Stimulated activated memory B cell treated with anti-CD40 and anti-IgM and Interleukin-4, amounts not matched to agents 10 μg/mL and 1 μg/mL and 100 μg/mL, for 72 hours (primary cell): ENCODE measurements around the gene MMP10.
"Not testable (repeated sequence)": the region's sequence is repeated elsewhere in the genome, so short reads cannot be mapped to it uniquely, and the experiment has no call there.

ENCODE experiments used
- ATAC-seq: fragments of 150-1000 bp; cut with Tn5 transposase; 2 replicates; pipeline ENCODE4 v1.10.0; 2021
- H3K27ac Mint-ChIP-seq: one replicate; pipeline ENCODE4 v1.8.0; 2022; ENCODE audit warnings: mild to moderate bottlenecking, mixed read lengths
- H3K27me3 Mint-ChIP-seq: one replicate; pipeline ENCODE4 v1.8.0; 2022; ENCODE audit warnings: mixed read lengths
- H3K36me3 Mint-ChIP-seq: one replicate; pipeline ENCODE4 v1.8.0; 2022; ENCODE audit warnings: mixed read lengths
- H3K4me1 Mint-ChIP-seq: one replicate; pipeline ENCODE4 v1.8.0; 2022; ENCODE audit warnings: mixed read lengths
- H3K4me3 Mint-ChIP-seq: one replicate; pipeline ENCODE4 v1.8.0; 2022; ENCODE audit warnings: mild to moderate bottlenecking, moderate library complexity, mixed read lengths
- H3K9me3 Mint-ChIP-seq: one replicate; pipeline ENCODE4 v1.8.0; 2022; ENCODE audit warnings: mixed read lengths

MMP10 gene

GRCh38 chr11:102761646-102762238 is 18.7 kb downstream of the MMP10 start:
- no peak for ATAC-seq
- H3K4me1 Mint-ChIP-seq, result peaks cover 6% of the 10 kb centered on the region
- no peak overlapping the region for H3K27ac Mint-ChIP-seq
- no peaks in the 10 kb centered on the region for H3K36me3 Mint-ChIP-seq
- no peaks in the 10 kb centered on the region for H3K27me3 Mint-ChIP-seq
- H3K4me3 Mint-ChIP-seq, result no peak overlapping the region
- H3K9me3 Mint-ChIP-seq, result no peaks in the 10 kb centered on the region

- Mint-ChIP-seq H3K27me3 (peaks cover 10% of the 10 kb centered on the region), H3K36me3 (no peaks in the 10 kb centered on the region), H3K9me3 (no peaks in the 10 kb centered on the region), H3K27ac (no peak overlapping the region), H3K4me3 (no peak overlapping the region), H3K4me1 (peaks cover 6% of the 10 kb centered on the region)
- ATAC-seq, result no peak
Measured at GRCh38 chr11:102760344-102761035, 19.9 kb downstream of the MMP10 start.

- peaks cover 32% of the 10 kb centered on the region for H3K27me3 Mint-ChIP-seq
- no peaks in the 10 kb centered on the region for H3K9me3 Mint-ChIP-seq
- no peak for ATAC-seq
- H3K36me3 Mint-ChIP-seq, result no peaks in the 10 kb centered on the region
- peaks cover 6% of the 10 kb centered on the region for H3K4me1 Mint-ChIP-seq
- H3K4me3 Mint-ChIP-seq, result no peak overlapping the region
- H3K27ac Mint-ChIP-seq, result no peak overlapping the region
Measured at GRCh38 chr11:102757823-102758549, 22.4 kb downstream of the MMP10 start.

- Mint-ChIP-seq H3K36me3 (no peaks in the 10 kb centered on the region), H3K27me3 (peaks cover 32% of the 10 kb centered on the region), H3K27ac (no peak overlapping the region), H3K9me3 (peaks cover 2% of the 10 kb centered on the region), H3K4me3 (no peak overlapping the region), H3K4me1 (peaks cover 6% of the 10 kb centered on the region)
- no peak for ATAC-seq
Measured at GRCh38 chr11:102753267-102753666, 27.2 kb downstream of the MMP10 start.

- ATAC-seq, result no peak
- Mint-ChIP-seq H3K27ac (no peak overlapping the region), H3K27me3 (peaks cover 44% of the 10 kb centered on the region), H3K9me3 (peaks cover 9% of the 10 kb centered on the region), H3K36me3 (no peaks in the 10 kb centered on the region), H3K4me1 (no peaks in the 10 kb centered on the region), H3K4me3 (no peak overlapping the region)
Measured at GRCh38 chr11:102751673-102752072, 28.8 kb downstream of the MMP10 start.

GRCh38 chr11:102749101-102749722 is 31.2 kb downstream of the MMP10 start:
- H3K27ac Mint-ChIP-seq, result no peak overlapping the region
- peaks cover 22% of the 10 kb centered on the region for H3K27me3 Mint-ChIP-seq
- no peak overlapping the region for H3K4me3 Mint-ChIP-seq
- ATAC-seq, result no peak
- no peaks in the 10 kb centered on the region for H3K36me3 Mint-ChIP-seq
- H3K4me1 Mint-ChIP-seq, result no peaks in the 10 kb centered on the region
- peaks cover 11% of the 10 kb centered on the region for H3K9me3 Mint-ChIP-seq

- H3K27ac Mint-ChIP-seq, ATAC-seq, H3K4me3 Mint-ChIP-seq, H3K4me1 Mint-ChIP-seq, H3K36me3 Mint-ChIP-seq: not testable (repeated sequence)
- Mint-ChIP-seq H3K9me3 (peaks cover 13% of the 10 kb centered on the region), H3K27me3 (peaks cover 13% of the 10 kb centered on the region)
Measured at GRCh38 chr11:102746746-102747578, 33.5 kb downstream of the MMP10 start.

GRCh38 chr11:102734650-102735049 is 45.8 kb downstream of the MMP10 start:
- Mint-ChIP-seq H3K9me3 (peaks cover 5% of the 10 kb centered on the region), H3K27me3 (peaks cover 16% of the 10 kb centered on the region), H3K4me1 (no peaks in the 10 kb centered on the region), H3K4me3 (no peak overlapping the region), H3K36me3 (no peaks in the 10 kb centered on the region), H3K27ac (no peak overlapping the region)
- no peak for ATAC-seq

GRCh38 chr11:102733232-102733875 is 47.1 kb downstream of the MMP10 start:
- peaks cover 4% of the 10 kb centered on the region for H3K27me3 Mint-ChIP-seq
- H3K36me3 Mint-ChIP-seq, result no peaks in the 10 kb centered on the region
- ATAC-seq, result peak; percentile 50
- peaks cover under 1% of the 10 kb centered on the region for H3K9me3 Mint-ChIP-seq
- no peak overlapping the region for H3K27ac Mint-ChIP-seq
- H3K4me1 Mint-ChIP-seq, result no peaks in the 10 kb centered on the region
- no peak overlapping the region for H3K4me3 Mint-ChIP-seq

GRCh38 chr11:102730944-102731343 is 49.5 kb downstream of the MMP10 start:
- not testable (repeated sequence) for H3K9me3 Mint-ChIP-seq, H3K27ac Mint-ChIP-seq, H3K4me3 Mint-ChIP-seq, H3K36me3 Mint-ChIP-seq, ATAC-seq, H3K27me3 Mint-ChIP-seq, H3K4me1 Mint-ChIP-seq

- H3K4me1 Mint-ChIP-seq, result no peaks in the 10 kb centered on the region
- H3K4me3 Mint-ChIP-seq, result no peak overlapping the region
- no peaks in the 10 kb centered on the region for H3K9me3 Mint-ChIP-seq
- H3K27me3 Mint-ChIP-seq, result no peaks in the 10 kb centered on the region
- ATAC-seq, result no peak
- no peak overlapping the region for H3K27ac Mint-ChIP-seq
- H3K36me3 Mint-ChIP-seq, result no peaks in the 10 kb centered on the region
Measured at GRCh38 chr11:102729849-102730815, 50.3 kb downstream of the MMP10 start.

GRCh38 chr11:102727890-102728289 is 52.5 kb downstream of the MMP10 start:
- Mint-ChIP-seq H3K27ac (no peak overlapping the region), H3K4me1 (no peaks in the 10 kb centered on the region), H3K9me3 (no peaks in the 10 kb centered on the region), H3K27me3 (no peaks in the 10 kb centered on the region), H3K4me3 (no peak overlapping the region), H3K36me3 (no peaks in the 10 kb centered on the region)
- ATAC-seq, result no peak

GRCh38 chr11:102724904-102725500 is 55.4 kb downstream of the MMP10 start, which contains the start of gene MMP8:
Gene MMP8, minus strand, starts transcription at chr11:102724954. Its CDS starts 99 bp downstream, at chr11:102724855.
- Mint-ChIP-seq H3K27me3 (no peaks in the 10 kb centered on the region), H3K9me3 (no peaks in the 10 kb centered on the region), H3K27ac (no peak within 1 kb of the TSS), H3K36me3 (no peaks in the 10 kb centered on the region), H3K4me1 (no peaks in the 10 kb centered on the region), H3K4me3 (no peak within 1 kb of the TSS)
- ATAC-seq, result no peak
